Endothelial cell of umbilical vein (primary cell): ENCODE results near the gene NMNAT1. TPM values are rescaled to one million over a fixed set of nuclear protein-coding genes. Genes with fewer than 3 reads are reported as not detected.

ENCODE experiments used
- BruUV-seq: library from RNA; stranded (reverse); fragments of 400-500 nt; replicated peaks from 2 replicates; lab custom pipeline; 2021; lab: Mats Ljungman, UMichigan
- CTCF ChIA-PET: fragments of 300-600, 350-600 bp; sonication (Branson Sonifier 250); formaldehyde crosslinking; loops from one replicate; lab custom pipeline; 2021; ENCODE audit warnings: antibody characterized with exemption, inconsistent platforms; lab: Charles Lee
- POLR2A ChIA-PET: fragments of 300-600, 350-600 bp; sonication (Branson Sonifier 250); formaldehyde crosslinking; loops from one replicate; lab custom pipeline; 2021; ENCODE audit warnings: antibody characterized with exemption, inconsistent platforms; lab: Charles Lee
- DNase-seq: peaks from one replicate; pipeline ENCODE4 v3.0.0-alpha.2; 2011; ENCODE audit warnings: low read depth, low spot score
- FAIRE-seq: peaks from 2 replicates; lab custom pipeline; 2011; peaks lifted over from hg19 to GRCh38; lab: Jason Lieb, UNC
- H2AFZ ChIP-seq: 2 replicates; pipeline ENCODE4 v1.6.0; 2012; ENCODE audit warnings: low read depth, low read length, control low read depth, inconsistent platforms
- H3K27ac ChIP-seq: 2 replicates; pipeline ENCODE4 v1.5.1; 2011; ENCODE audit warnings: low read depth, mild to moderate bottlenecking, control low read depth, low read length, moderate library complexity; ENCODE audit not compliant: insufficient read depth
- H3K27me3 ChIP-seq, 2 experiments: 2 replicates each; pipeline versions ENCODE4 v1.6.0 to v1.6.1; 2011; ENCODE audit warnings: low read length in 2 of 2, mixed read lengths in 1 of 2; ENCODE audit not compliant: control insufficient read depth in 2 of 2, insufficient read depth in 2 of 2
- H3K36me3 ChIP-seq, 2 experiments: 2 replicates in 1 of 2; 3 replicates in 1 of 2; pipeline ENCODE4 v1.5.1; 2011; ENCODE audit warnings: low read length in 2 of 2, mild to moderate bottlenecking in 1 of 2, moderate library complexity in 1 of 2; ENCODE audit not compliant: control insufficient read depth in 2 of 2, insufficient read depth in 2 of 2; ENCODE audit errors: extremely low read depth in 1 of 2
- H3K4me1 ChIP-seq: 3 replicates; pipeline ENCODE4 v1.5.1; 2011; ENCODE audit warnings: mild to moderate bottlenecking, low read length; ENCODE audit not compliant: control insufficient read depth, insufficient read depth; ENCODE audit errors: extremely low read depth
- H3K4me2 ChIP-seq: 2 replicates; pipeline ENCODE4 v1.6.1; 2011; ENCODE audit warnings: low read length, control low read depth, mixed read lengths; ENCODE audit not compliant: insufficient read depth
- H3K4me3 ChIP-seq, 3 experiments: fragments of 200-600 bp in 1 of 3; sonication (generic), shearing (Covaris generic) in 1 of 3; replicated peaks in 1 of 3; 2 replicates each; pipeline ENCODE4 v1.5.1; 2011 to 2016; ENCODE audit warnings: control low read depth in 3 of 3, low read length in 3 of 3, mild to moderate bottlenecking in 2 of 3, inconsistent platforms in 1 of 3, low read depth in 1 of 3, moderate library complexity in 1 of 3; ENCODE audit not compliant: insufficient read depth in 1 of 3
- H3K79me2 ChIP-seq: 2 replicates; pipeline ENCODE4 v1.6.0; 2012; ENCODE audit warnings: low read length, inconsistent platforms; ENCODE audit not compliant: control insufficient read depth, insufficient read depth
- H3K9ac ChIP-seq: replicated peaks from 2 replicates; pipeline ENCODE3; 2011; ENCODE audit warnings: low read length, control low read depth; ENCODE audit not compliant: insufficient read depth; ENCODE audit errors: extremely low read depth
- H3K9me1 ChIP-seq: replicated peaks from 3 replicates; pipeline ENCODE4 v1.6.0; 2011; ENCODE audit warnings: mild to moderate bottlenecking, low read length; ENCODE audit not compliant: control insufficient read depth, insufficient read depth; ENCODE audit errors: extremely low read depth
- H3K9me3 ChIP-seq: replicated peaks from 2 replicates; pipeline ENCODE4 v1.5.1; 2012; ENCODE audit warnings: low read length, inconsistent platforms; ENCODE audit not compliant: control insufficient read depth, insufficient read depth
- H4K20me1 ChIP-seq: replicated peaks from 2 replicates; pipeline ENCODE3; 2011; ENCODE audit warnings: mild to moderate bottlenecking, low read length; ENCODE audit not compliant: control insufficient read depth, insufficient read depth; ENCODE audit errors: extremely low read depth
- EZH2 ChIP-seq: IDR thresholded peaks from 2 replicates; pipeline ENCODE4 v1.6.1; 2012; ENCODE audit warnings: borderline replicate concordance, low read depth, mild to moderate bottlenecking, moderate library complexity, low read length, inconsistent platforms; ENCODE audit not compliant: severe bottlenecking
- FOS ChIP-seq: IDR thresholded peaks from 2 replicates; pipeline ENCODE4 v1.6.1; 2011; ENCODE audit warnings: mild to moderate bottlenecking, low read length, moderate library complexity, borderline replicate concordance; ENCODE audit not compliant: insufficient read depth
- GATA2 ChIP-seq: IDR thresholded peaks from 2 replicates; pipeline ENCODE4 v1.7.0; 2011; ENCODE audit warnings: low read depth, mild to moderate bottlenecking, moderate library complexity, mixed read lengths, low read length; ENCODE audit not compliant: insufficient read length, insufficient read depth
- JUN ChIP-seq: IDR thresholded peaks from 2 replicates; pipeline ENCODE4 v1.6.1; 2011; ENCODE audit warnings: borderline replicate concordance, low read depth; ENCODE audit not compliant: insufficient read length, insufficient read depth
- MYC ChIP-seq: IDR thresholded peaks from one replicate; pipeline ENCODE4 v1.6.1; 2011; ENCODE audit warnings: mild to moderate bottlenecking, low read depth, low read length
- POLR2A ChIP-seq: IDR thresholded peaks from 2 replicates; pipeline ENCODE4 v1.6.1; 2012; ENCODE audit warnings: low read depth, mild to moderate bottlenecking, control low read depth, low read length
- POLR2AphosphoS5 ChIP-seq: IDR thresholded peaks from 2 replicates; pipeline ENCODE4 v1.6.1; 2012; ENCODE audit warnings: low read depth, mild to moderate bottlenecking, control low read depth, low read length, moderate library complexity; ENCODE audit not compliant: insufficient read depth
- dilution Hi-C: fragments of 300-500 bp; cut with MboI; formaldehyde crosslinking; loops from one replicate; pipeline ENCODE4 v1.15.0; 2019; ENCODE audit warnings: low sequenced_read_pairs; ENCODE audit not compliant: extremely low pct_ligation_motif_present
- intact Hi-C: fragments of 100-400 bp; cut with micrococcal nuclease; formaldehyde crosslinking; loops from one replicate; pipeline ENCODE4 v1.10.0; 2022
- polyA plus RNA-seq, 4 experiments: library from polyadenylated mRNA; depleted of rRNA in 3 of 4; stranded (reverse) in 3 of 4; unstranded in 1 of 4; fragments of >200 nt; gene quantifications; 2 replicates each; pipeline versions ENCODE4 v1.2.1 to v1.2.3, GENCODE V29; 2011 to 2012; ENCODE audit warnings: missing spikeins in 1 of 4
- total RNA-seq: library from RNA; stranded (reverse); gene quantifications from 2 replicates; pipeline ENCODE4 v1.2.3, GENCODE V29; 2021
- TF ChIP-seq, protein P1 (sequence below), 2 donors: IDR thresholded peaks; 1 replicate in 1 of 2; 2 replicates in 1 of 2; pipeline ENCODE4 v1.5.1; 2011; ENCODE audit warnings: low read length in 2 of 2, mild to moderate bottlenecking in 2 of 2, moderate library complexity in 2 of 2, control low read depth in 1 of 2, inconsistent platforms in 1 of 2, low read depth in 1 of 2; ENCODE audit not compliant: insufficient read depth in 1 of 2; ENCODE audit errors: extremely low read depth in 1 of 2
- TF ChIP-seq, protein P2 (sequence below): IDR thresholded peaks from 2 replicates; pipeline ENCODE4 v1.6.1; 2011; ENCODE audit not compliant: insufficient read depth, insufficient read length

NMNAT1 gene
- total and polyA plus RNA-seq, 2 donors (not counting 3 experiments of a cell fraction or from before 2014, with no cell fraction given) = 4.8 to 9.8 TPM

DNA sequence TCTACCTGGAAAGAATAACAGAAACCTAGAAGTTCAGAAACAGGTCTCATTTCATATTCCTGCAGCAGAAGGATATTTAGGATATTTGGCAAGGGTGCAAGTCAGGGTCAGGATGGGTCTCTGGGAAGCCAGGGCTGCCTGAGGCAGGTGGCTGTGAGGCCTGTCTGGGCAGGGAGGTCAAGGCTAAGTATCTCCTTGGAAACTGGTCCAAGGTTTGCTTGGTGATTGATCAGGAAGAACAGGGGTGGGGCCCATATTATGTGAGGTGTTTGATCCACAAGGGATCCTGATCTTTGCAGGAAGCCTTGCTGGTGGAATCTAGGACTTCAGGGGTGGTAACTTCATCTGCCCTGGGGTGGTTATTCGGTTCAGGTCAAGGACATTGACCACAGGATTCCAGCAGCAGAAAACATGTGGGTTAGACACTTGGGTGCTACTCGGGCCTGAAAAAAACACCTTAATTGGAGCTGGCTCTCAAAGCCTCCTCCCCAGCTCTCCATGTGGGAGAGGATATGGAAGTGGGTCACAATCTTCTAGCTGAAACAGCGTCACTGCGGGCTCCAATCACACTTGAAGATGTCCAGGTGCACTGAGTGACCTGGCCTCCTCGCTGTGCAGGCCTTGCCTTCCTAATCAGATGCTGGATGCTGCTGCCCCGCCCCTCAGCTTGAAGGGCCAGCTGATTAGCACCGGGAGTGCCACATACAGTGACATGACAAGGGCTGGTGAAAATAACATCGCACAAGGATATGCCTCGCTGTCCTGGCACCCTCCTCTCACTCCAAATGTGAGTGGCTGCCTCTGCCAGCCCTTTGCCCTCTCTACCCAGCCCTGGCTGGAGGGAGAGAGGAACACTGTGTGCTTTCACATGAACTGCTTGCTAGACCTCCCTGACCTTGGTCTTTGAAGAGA, 41.9 kb upstream of the NMNAT1 start:
- Histone ChIP-seq H3K4me2 (no peak overlapping the region), H3K27ac (no peak overlapping the region), H3K4me3 (no peak overlapping the region), H3K27me3 (no peaks in the 10 kb centered on the region), H3K79me2 (no peaks in the 10 kb centered on the region), H3K9me3 (no peaks in the 10 kb centered on the region), H3K9me1 (no peaks in the 10 kb centered on the region), H3K4me1 (peaks cover 3% of the 10 kb centered on the region), H3K9ac (no peak overlapping the region), H2AFZ (no peak overlapping the region), H3K36me3 (no peaks in the 10 kb centered on the region), H4K20me1 (no peaks in the 10 kb centered on the region)
- TF ChIP-seq FOS (no peak), POLR2A (no peak), MYC (no peak), EZH2 (no peak), POLR2AphosphoS5 (no peak), GATA2 (no peak), JUN (no peak)
- TF ChIP-seq, protein P1, sequence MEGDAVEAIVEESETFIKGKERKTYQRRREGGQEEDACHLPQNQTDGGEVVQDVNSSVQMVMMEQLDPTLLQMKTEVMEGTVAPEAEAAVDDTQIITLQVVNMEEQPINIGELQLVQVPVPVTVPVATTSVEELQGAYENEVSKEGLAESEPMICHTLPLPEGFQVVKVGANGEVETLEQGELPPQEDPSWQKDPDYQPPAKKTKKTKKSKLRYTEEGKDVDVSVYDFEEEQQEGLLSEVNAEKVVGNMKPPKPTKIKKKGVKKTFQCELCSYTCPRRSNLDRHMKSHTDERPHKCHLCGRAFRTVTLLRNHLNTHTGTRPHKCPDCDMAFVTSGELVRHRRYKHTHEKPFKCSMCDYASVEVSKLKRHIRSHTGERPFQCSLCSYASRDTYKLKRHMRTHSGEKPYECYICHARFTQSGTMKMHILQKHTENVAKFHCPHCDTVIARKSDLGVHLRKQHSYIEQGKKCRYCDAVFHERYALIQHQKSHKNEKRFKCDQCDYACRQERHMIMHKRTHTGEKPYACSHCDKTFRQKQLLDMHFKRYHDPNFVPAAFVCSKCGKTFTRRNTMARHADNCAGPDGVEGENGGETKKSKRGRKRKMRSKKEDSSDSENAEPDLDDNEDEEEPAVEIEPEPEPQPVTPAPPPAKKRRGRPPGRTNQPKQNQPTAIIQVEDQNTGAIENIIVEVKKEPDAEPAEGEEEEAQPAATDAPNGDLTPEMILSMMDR (IDR thresholded peaks at IDR 0.05; ENCODE audit: extremely low read depth in 1 of 2, insufficient read depth in 1 of 2, low read depth in 1 of 2, low read length in 2 of 2) = no peak
- TF ChIP-seq, protein P2, sequence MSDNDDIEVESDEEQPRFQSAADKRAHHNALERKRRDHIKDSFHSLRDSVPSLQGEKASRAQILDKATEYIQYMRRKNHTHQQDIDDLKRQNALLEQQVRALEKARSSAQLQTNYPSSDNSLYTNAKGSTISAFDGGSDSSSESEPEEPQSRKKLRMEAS = no peak
- DNase-seq (no peak), FAIRE-seq (no peak)
- dilution Hi-C loops (no loop called here), intact Hi-C loops (no loop called here)
- no TSS peak for BruUV-seq
- POLR2A ChIA-PET = no interaction called here
- CTCF ChIA-PET = interaction anchor here (1.0 to 1.5 kb wide), 2 partner anchors 11 to 26 kb away, joined by 4 to 6 read pairs; no protein-coding TSS in a partner anchor
